Testis (tissue), 2 donors: ENCODE measurements around the gene DUSP21.

Experiments used
- CTCF ChIP-seq, 3 experiments: fragments of 450-650 bp in 2 of 3; fragments of 200-600 bp in 1 of 3; sonication (generic) in 1 of 3; IDR thresholded peaks; one replicate each; pipeline ENCODE4 v1.5.1; 2016 to 2019; ENCODE audit warnings: antibody characterized with exemption in 3 of 3, mild to moderate bottlenecking in 2 of 3, moderate library complexity in 1 of 3
- POLR2A ChIP-seq: fragments of 450-650 bp; IDR thresholded peaks from one replicate; pipeline ENCODE4 v1.6.1; 2017; ENCODE audit warnings: antibody characterized with exemption, mild to moderate bottlenecking, moderate library complexity

- TF ChIP-seq CTCF (IDR thresholded peaks at IDR 0.05) (no peak), POLR2A (no peak)
These were observed 41.2 kb upstream of the DUSP21 start for GRCh38 chrX:44802613-44803012.
